GM10266 (cell line): Measurements from ENCODE around the gene NKX6-1.

Experiments used
- DNase-seq: peaks from one replicate; pipeline ENCODE4 v3.0.0; 2012; ENCODE audit errors: extremely low spot score
- TF ChIP-seq, protein P1 (sequence below): IDR thresholded peaks from 2 replicates; pipeline ENCODE4 v1.5.1; 2012; ENCODE audit warnings: mild to moderate bottlenecking, low read depth; ENCODE audit not compliant: control insufficient read depth, insufficient read depth; ENCODE audit errors: missing control alignments

NKX6-1 gene

DNA sequence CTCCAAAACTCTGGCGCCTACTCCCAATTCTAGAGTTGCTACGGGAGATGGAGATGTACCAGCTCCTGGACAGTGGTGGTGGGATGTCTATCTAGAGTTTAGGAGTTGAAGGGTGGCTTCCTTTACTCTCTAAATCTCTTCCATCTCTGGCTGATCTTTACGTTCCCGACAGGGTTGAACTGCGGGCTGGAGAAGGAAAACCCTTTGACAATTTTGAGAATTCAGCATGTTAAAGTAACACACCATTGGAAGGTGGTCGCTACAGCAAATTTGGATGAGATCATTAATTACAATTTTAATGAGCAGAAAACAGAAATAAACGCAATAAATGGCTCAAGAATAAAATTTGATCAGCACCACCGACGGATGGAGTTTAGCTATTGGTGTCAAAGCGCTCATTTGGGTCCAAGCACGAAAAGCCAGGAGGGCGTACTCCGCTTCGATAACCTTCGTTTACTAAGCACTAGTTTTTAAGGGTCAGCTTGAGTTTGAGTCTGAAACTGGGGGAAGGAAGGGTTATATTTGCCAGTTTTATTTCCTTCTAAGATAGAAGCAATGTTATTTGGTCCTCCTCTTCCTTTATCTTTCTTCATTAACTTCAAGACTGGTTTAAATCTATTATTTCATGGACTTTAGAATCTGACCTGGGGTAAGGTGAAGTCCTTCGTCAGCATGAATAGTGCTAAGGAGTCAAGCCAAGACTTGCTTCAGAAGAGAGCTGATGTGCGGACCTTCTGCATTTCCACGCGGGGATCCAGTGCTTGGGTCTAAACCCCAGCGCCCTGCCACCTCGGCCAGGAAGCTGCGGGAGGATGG, 1.5 kb upstream of the NKX6-1 start:
- TF ChIP-seq, protein P1, sequence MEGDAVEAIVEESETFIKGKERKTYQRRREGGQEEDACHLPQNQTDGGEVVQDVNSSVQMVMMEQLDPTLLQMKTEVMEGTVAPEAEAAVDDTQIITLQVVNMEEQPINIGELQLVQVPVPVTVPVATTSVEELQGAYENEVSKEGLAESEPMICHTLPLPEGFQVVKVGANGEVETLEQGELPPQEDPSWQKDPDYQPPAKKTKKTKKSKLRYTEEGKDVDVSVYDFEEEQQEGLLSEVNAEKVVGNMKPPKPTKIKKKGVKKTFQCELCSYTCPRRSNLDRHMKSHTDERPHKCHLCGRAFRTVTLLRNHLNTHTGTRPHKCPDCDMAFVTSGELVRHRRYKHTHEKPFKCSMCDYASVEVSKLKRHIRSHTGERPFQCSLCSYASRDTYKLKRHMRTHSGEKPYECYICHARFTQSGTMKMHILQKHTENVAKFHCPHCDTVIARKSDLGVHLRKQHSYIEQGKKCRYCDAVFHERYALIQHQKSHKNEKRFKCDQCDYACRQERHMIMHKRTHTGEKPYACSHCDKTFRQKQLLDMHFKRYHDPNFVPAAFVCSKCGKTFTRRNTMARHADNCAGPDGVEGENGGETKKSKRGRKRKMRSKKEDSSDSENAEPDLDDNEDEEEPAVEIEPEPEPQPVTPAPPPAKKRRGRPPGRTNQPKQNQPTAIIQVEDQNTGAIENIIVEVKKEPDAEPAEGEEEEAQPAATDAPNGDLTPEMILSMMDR, result no peak
- no peak for DNase-seq

DNA sequence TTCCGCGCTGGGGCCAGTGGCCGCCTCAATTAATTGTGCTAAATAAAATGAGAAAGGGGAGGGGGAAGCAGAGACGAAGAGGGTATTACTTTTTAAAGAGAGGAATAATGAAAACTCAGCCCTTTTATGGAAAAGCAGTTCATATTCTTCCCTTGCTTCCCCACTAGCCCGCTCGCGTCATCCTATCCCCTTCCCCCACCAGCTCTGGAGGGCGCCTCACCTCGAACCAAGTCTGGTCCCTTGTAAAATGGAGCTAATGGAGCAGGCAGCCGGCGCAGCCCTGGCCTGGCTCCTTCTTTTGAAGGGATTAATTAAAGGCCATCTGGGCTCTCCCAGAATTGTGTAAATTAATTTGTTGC, 511 bp upstream of the NKX6-1 start:
- DNase-seq, result no peak
- TF ChIP-seq, protein P1, result no peak

DNA sequence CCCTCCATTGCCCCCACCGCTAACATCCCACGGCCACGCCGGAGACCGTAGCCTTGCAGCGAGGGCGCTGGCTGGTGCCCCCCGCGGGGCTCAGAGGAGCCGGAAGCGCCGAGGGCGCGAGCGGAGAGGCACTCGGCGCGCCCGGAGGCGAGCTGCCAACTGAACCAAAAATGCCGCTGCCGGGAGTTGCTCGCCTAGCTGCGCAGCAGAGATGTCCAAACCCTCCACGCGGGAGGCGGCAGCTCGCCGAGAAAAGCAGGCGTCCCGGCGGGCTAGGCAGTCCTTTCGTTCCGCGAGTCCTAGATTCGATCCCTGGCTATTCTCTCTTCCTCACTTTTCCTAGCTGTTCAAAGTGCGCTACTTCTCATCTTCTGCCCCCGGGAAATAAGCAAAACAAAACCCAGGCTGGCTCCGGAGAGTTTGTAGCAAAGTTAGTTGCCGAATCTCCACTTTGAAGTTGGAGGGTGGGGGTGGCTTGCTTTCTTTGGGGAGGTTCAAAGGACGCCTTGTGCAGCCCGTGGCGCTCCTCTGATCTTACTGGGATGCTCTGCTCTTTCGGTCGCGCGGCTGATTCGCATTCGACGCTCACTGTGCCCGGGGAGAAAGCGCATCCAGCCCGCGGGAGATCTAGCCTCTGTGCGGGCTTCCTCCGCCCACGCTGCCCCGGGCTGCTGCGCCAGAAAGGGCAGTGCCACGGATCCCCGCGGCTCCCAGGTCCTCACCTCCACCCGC, 723 bp downstream of the NKX6-1 start:
- DNase-seq, result no peak
- TF ChIP-seq, protein P1, result no peak

DNA sequence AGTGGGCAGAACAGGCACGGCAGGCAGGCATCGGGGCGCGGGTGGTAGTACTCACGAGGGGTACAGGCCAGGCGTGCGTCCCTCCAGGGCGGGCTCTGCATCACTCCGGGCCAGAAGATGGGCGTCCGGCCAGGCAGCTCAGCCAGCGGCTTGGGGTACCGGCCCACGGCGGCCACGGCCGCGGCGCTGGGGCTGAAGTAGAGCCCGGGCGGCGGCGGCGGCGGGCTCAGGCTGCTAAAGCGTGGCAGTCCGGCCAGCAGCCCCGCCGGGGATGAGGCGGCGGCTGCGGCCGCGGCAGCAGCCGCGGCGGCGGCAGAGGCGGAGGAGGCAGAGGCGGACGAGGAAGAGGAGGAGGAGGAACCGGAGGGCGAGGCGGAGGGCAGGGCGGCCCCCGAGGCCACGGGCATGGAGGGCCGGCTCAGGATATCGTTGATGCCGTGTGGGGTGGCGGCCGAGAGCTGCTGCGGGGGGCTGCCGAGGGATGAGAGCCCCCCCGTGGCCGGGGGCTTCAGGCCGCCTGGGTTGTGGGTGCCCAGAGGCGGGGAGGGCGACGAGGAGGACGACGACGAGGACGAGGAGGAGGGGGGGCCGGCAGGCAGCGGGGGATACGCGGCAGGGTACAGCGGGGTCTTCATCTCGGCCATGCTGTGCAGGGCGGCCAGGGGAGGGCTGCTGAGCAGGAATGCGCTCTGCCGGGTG, 1.4 kb downstream of the NKX6-1 start:
- TF ChIP-seq, protein P1, result no peak
- no peak for DNase-seq

DNA sequence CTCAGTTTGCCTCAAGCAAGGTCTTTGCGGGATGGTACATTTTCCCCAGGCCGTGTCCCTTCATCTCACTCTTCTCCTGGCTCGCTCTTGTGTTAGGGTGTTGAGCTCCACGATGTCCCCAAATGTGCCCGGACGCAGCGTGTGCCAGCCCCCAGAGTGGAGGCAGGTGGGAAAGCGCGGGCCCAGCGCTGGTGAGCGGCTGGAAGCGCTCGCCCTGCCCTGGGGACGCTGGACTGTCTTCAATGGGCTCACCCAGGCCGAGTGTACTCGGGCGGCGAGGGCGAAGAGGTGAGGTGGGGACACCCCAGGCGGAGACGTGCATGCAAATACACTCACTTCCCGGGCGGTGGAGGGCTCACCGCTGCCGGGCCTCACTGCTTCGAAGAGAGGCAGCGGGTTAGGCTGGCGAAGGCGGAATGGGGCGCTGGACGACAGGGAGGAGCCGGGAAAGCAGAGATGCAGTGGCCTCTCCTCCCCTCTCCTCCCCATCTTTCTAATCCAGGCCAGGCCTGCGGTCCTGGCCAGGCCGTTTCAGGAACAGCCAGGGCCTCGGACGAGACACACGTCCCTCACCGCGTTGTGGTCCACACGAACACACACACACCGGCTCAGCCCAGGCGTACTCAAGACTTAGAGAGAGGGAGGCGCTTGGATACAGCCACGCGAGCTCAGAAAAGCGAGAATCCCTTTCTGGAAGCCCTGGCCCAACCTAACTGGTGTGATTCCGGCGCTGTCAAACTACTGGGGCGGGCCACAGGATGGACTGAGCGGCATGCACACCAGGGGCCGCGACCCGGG, 2.2 kb downstream of the NKX6-1 start:
- TF ChIP-seq, protein P1, result no peak
- DNase-seq, result no peak

DNA sequence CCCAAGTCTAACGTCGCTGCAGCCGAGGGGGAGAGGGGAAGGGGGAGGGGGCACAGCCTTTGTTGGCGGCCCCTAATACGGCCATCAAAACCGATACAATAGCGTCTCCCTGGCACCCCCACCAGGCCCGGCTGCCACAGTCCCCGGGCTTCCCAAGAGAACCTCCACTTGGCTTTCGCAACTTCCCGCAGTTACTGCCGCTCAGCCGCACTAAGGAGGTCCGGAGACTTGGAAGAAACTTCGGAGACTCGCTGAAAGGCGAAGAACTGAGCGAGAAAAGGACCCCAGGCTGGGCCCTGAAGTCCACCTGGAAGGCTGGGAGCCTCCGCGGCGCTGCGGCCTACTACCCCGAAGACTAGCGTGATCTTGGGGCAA, 2.8 kb downstream of the NKX6-1 start:
- TF ChIP-seq, protein P1, result no peak
- DNase-seq, result no peak
